Fibroblast of lung (primary cell): ENCODE measurements around the gene TIMM29.

Experiments used
- EZH2 ChIP-seq: IDR thresholded peaks from 2 replicates; pipeline ENCODE4 v1.5.1; 2012; ENCODE audit warnings: low read length, control low read depth, mild to moderate bottlenecking; ENCODE audit errors: missing control alignments
- TF ChIP-seq, protein P1 (sequence below), 2 donors: IDR thresholded peaks in 1 of 2; conservative IDR thresholded peaks in 1 of 2; 1 replicate in 1 of 2; 2 replicates in 1 of 2; pipeline ENCODE4 v1.5.1; 2011 to 2012; ENCODE audit warnings: low read length in 2 of 2, control low read depth in 1 of 2, inconsistent platforms in 1 of 2, low read depth in 1 of 2, mild to moderate bottlenecking in 1 of 2

DNA sequence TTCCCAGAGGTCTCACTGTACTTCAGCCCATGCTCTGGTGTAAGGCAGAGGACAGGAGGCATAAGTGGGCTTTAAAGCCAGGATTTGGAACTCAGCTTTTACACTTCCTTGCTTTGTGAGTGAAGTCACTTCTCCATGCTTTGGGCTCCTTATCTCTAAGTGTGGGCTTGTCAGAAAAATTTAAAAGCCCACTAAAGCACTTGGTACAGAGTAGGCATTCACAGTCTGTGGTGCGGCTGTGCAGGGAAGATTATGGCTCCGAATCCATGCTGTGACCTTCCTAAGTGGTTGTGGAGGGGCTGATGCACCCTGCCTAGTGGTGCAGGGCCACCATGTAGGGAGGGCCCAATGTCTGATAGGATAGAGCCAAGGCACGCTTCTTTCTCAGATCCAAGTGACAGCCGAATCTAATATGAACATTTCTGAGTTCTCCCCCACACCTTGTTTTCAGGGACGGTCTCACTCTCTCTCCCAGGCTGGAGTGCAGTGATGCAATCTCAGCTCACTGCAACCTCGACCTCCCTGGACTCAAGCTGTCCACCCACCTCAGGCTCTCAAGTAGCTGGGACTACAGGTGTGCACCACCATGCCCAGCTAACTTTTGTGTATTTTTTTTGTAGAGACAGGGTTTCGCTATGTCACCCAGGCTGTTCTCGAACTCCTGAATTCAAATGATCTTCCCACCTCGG lies 6.9 kb downstream of the TIMM29 start:
- TF ChIP-seq, protein P1, sequence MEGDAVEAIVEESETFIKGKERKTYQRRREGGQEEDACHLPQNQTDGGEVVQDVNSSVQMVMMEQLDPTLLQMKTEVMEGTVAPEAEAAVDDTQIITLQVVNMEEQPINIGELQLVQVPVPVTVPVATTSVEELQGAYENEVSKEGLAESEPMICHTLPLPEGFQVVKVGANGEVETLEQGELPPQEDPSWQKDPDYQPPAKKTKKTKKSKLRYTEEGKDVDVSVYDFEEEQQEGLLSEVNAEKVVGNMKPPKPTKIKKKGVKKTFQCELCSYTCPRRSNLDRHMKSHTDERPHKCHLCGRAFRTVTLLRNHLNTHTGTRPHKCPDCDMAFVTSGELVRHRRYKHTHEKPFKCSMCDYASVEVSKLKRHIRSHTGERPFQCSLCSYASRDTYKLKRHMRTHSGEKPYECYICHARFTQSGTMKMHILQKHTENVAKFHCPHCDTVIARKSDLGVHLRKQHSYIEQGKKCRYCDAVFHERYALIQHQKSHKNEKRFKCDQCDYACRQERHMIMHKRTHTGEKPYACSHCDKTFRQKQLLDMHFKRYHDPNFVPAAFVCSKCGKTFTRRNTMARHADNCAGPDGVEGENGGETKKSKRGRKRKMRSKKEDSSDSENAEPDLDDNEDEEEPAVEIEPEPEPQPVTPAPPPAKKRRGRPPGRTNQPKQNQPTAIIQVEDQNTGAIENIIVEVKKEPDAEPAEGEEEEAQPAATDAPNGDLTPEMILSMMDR (conservative IDR thresholded peaks at IDR 0.05 in 1 of 2, IDR thresholded peaks at IDR 0.05 in 1 of 2; ENCODE audit: low read depth in 1 of 2, low read length in 2 of 2) = no peak
- no peak for TF ChIP-seq EZH2
